ENCODE results near the gene GALNTL6. TPM values are rescaled to one million over a fixed set of nuclear protein-coding genes. Genes with fewer than 3 reads are reported as not detected.

Gene GALNTL6
- total and polyA plus RNA-seq, 2 of the 4 experiments (the other 2 are of a cell fraction): under 0.01 TPM; not detected in 1

- Histone ChIP-seq H4K20me1 (ENCODE audit: insufficient read depth, low read length) (no peaks in the 10 kb centered on the region), H2AFZ (replicated peaks; ENCODE audit: low read length, poor library complexity) (no peak overlapping the region), H2BK5ac (ENCODE audit: low read depth, low read length, poor library complexity, severe bottlenecking) (no peak overlapping the region), H3K36me3 (ENCODE audit: control insufficient read depth, insufficient read depth, low read length) (no peaks in the 10 kb centered on the region), H4K5ac (ENCODE audit: low read depth, low read length) (no peak overlapping the region), H3K4me1 (ENCODE audit: control insufficient read depth, insufficient read depth, low read length) (no peaks in the 10 kb centered on the region), H2BK15ac (ENCODE audit: low read depth, low read length) (no peak overlapping the region), H3K9me3 (ENCODE audit: control insufficient read depth, insufficient read depth, low read length) (no peaks in the 10 kb centered on the region), H3K18ac (ENCODE audit: low read depth, low read length) (no peak overlapping the region), H2BK20ac (ENCODE audit: low read depth, low read length) (no peak overlapping the region), H4K8ac (ENCODE audit: low read depth in 2 of 2, low read length in 2 of 2) (no peak overlapping the region), H3K79me1 (ENCODE audit: low read depth in 1 of 2, low read length in 2 of 2) (no peaks in the 10 kb centered on the region), H3K4me3 (ENCODE audit: insufficient read depth, low read depth, low read length) (no peak overlapping the region), H3K9me1 (ENCODE audit: insufficient read depth, low read length) (no peaks in the 10 kb centered on the region), H3K27me3 (ENCODE audit: control insufficient read depth, insufficient read depth, low read length) (no peaks in the 10 kb centered on the region; the same call in 1 of the 2 replicates), H2AK5ac (ENCODE audit: low read depth, low read length) (no peak overlapping the region), H3K4ac (ENCODE audit: low read depth, low read length) (no peak overlapping the region), H3K56ac (ENCODE audit: extremely low read depth, insufficient read depth, low read length) (no peak overlapping the region), H2AK9ac (replicated peaks; ENCODE audit: low read depth, low read length, poor library complexity) (no peak overlapping the region), H3K9ac (ENCODE audit: low read depth, low read length) (no peak overlapping the region), H3K27ac (ENCODE audit: insufficient read depth, low read length) (no peak overlapping the region), H3K23ac (ENCODE audit: low read depth, low read length) (no peak overlapping the region), H4K91ac (ENCODE audit: insufficient read depth, low read depth, low read length) (no peak overlapping the region), H3K4me2 (ENCODE audit: low read depth, low read length) (no peak overlapping the region), H3K14ac (replicated peaks; ENCODE audit: low read depth, low read length) (no peak overlapping the region), H2BK120ac (ENCODE audit: low read depth, low read length) (no peak overlapping the region)
- no TSS peak for BruUV-seq (replicated peaks)
- no peak for TF ChIP-seq RFX5 (IDR thresholded peaks at IDR 0.05; ENCODE audit: low read depth, low read length)
- no peak for TF ChIP-seq MAZ (IDR thresholded peaks at IDR 0.05; ENCODE audit: borderline replicate concordance, low read depth, low read length)
- no peak for TF ChIP-seq BHLHE40 (IDR thresholded peaks at IDR 0.05; ENCODE audit: low read depth, low read length)
- TF ChIP-seq NFE2L2 (IDR thresholded peaks at IDR 0.05; ENCODE audit: low read depth, low read length): no peak
- no peak for TF ChIP-seq RAD21 (IDR thresholded peaks at IDR 0.05; ENCODE audit: low read length)
- TF ChIP-seq MXI1 (IDR thresholded peaks at IDR 0.05; ENCODE audit: borderline replicate concordance, low read depth, low read length): no peak
- no peak for TF ChIP-seq CEBPB (IDR thresholded peaks at IDR 0.05; ENCODE audit: low read depth, low read length)
- no peak for TF ChIP-seq POLR2A (IDR thresholded peaks at IDR 0.05; ENCODE audit: low read depth, low read length)
- TF ChIP-seq FOS (IDR thresholded peaks at IDR 0.05; ENCODE audit: low read depth, low read length): no peak
- TF ChIP-seq CHD1 (IDR thresholded peaks at IDR 0.05; ENCODE audit: low read depth, low read length): no peak
- TF ChIP-seq CTCF (conservative IDR thresholded peaks at IDR 0.05; ENCODE audit: low read depth, low read length): no peak
- no peak for TF ChIP-seq SMC3 (IDR thresholded peaks at IDR 0.05; ENCODE audit: low read depth, low read length)
- no peak for TF ChIP-seq ELK1 (IDR thresholded peaks at IDR 0.05; ENCODE audit: borderline replicate concordance, low read depth, low read length)
- no peak for TF ChIP-seq USF2 (IDR thresholded peaks at IDR 0.05; ENCODE audit: low read depth, low read length)
- no peak for TF ChIP-seq RCOR1 (IDR thresholded peaks at IDR 0.05; ENCODE audit: insufficient replicate concordance, low read length)
- no peak for TF ChIP-seq MAFK (IDR thresholded peaks at IDR 0.05; ENCODE audit: low read depth, low read length)
- DNase-seq (no peak), ATAC-seq (ENCODE audit: low read depth) (no peak)
- POLR2A ChIA-PET (ENCODE audit: unreplicated experiment): no interaction called here
- no CpG with 5 or more reads among the region's 1 CpG for WGBS, 2 experiments (ENCODE audit: extremely low coverage in 2 of 2, insufficient read length in 1 of 2)
- intact Hi-C loops (cut with micrococcal nuclease) (no loop called here), dilution Hi-C loops (cut with HindIII; ENCODE audit: low sequenced_read_pairs, unreplicated experiment) (no loop called here), in situ Hi-C loops (cut with MboI; ENCODE audit: low sequenced_read_pairs) (no loop called here)
- CTCF ChIA-PET: no interaction called here
These were observed 1055.1 kb downstream of the GALNTL6 start for GRCh38 chr4:172868271-172868670.
